ES-I3 (cell line): Measurements from ENCODE around the gene MARCOL.
"Not testable (repeated sequence)": the region's sequence is repeated elsewhere in the genome, so short reads cannot be mapped to it uniquely, and the experiment has no call there.

Experiments used
- H3K36me3 ChIP-seq: 2 replicates; pipeline ENCODE4 v1.6.1; 2013; ENCODE audit warnings: mild to moderate bottlenecking, low read length, control low read depth, moderate library complexity; ENCODE audit not compliant: insufficient read depth
- H3K4me1 ChIP-seq: 2 replicates; pipeline ENCODE4 v1.6.1; 2013; ENCODE audit warnings: mild to moderate bottlenecking, control low read depth, low read length; ENCODE audit not compliant: insufficient read depth
- H3K9ac ChIP-seq: 2 replicates; pipeline ENCODE4 v1.6.1; 2013; ENCODE audit warnings: low read depth, mild to moderate bottlenecking, low read length, moderate library complexity
- H3K9me3 ChIP-seq: 2 replicates; pipeline ENCODE4 v1.6.1; 2013; ENCODE audit warnings: mild to moderate bottlenecking, low read length, moderate library complexity; ENCODE audit not compliant: control insufficient read depth, insufficient read depth

Gene MARCOL

DNA sequence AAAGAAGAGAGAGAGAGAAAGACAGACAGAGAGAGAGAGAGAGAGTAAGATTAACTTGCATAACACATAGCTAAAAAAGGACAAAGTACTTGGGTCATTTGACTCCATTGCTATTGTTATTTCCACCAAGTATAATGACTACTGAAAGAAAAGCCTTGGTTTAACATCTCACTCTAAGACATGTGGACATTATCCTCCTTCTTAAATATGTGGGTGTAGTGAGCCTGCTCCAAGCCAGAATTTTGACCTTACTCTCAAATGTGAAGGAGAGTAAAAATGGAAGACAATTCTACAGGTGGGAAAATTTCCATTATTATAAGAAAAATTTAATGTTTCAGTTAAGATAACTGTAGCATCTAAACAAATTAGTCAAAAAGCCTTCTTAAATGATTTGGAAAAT lies 8.5 kb upstream of the MARCOL start:
- H3K36me3 ChIP-seq = no peaks in the 10 kb centered on the region
- no peaks in the 10 kb centered on the region for H3K4me1 ChIP-seq
- H3K9ac ChIP-seq = peak overlapping the region; percentile 94
- no peaks in the 10 kb centered on the region; the same call in 1 of the 2 replicates for H3K9me3 ChIP-seq

DNA sequence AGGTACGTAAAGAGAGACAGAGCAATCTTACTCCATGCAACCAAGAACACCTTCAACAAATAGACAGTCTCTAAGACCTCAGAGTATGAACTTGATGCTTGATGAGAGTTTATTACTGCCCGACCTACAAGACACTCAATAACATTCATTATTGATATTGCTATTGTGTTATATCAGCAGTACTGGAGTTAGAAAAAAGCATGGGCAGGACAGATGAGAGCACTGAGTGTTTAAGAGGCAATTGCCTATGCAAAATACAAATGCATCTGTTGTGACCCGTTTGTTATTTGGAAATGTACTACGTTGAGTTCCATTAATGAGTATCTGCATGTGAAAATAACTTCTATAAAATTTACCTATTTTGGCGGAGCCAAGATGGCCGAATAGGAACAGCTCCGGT lies 8.1 kb upstream of the MARCOL start:
- H3K36me3 ChIP-seq = no peaks in the 10 kb centered on the region
- H3K9ac ChIP-seq = peak overlapping the region; percentile 94
- H3K4me1 ChIP-seq = no peaks in the 10 kb centered on the region
- H3K9me3 ChIP-seq = no peaks in the 10 kb centered on the region; the same call in 1 of the 2 replicates

DNA sequence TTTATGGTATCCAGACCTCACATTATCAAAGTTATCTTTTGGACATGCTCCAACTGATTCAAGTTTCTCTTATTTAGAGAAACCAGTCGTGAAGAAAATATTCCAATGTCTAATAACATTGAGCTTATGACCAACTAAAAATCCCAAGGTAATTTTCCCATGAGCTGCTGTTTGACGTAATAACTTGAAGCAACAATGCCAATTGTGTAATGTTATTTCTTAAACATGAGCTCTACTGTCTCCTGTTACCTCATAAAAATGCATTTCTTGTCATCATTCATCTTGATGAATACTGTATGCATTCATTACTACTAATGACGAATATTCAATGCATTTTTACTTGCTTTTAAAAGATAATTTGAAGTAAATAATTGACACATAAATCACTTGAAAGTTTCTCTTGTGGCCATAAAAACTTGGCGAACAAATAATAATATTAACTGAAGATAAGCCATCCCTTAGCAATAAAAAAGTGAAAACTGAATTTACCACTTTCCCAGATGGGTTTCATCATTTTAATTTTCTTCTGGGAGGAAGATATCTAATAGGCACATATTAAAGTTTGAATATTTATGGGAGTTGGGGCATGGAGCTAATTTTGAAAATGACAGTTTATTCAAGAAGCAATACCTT lies 424 bp upstream of the MARCOL start:
- Histone ChIP-seq H3K4me1 (no peaks in the 10 kb centered on the region), H3K9me3 (no peaks in the 10 kb centered on the region), H3K36me3 (no peaks in the 10 kb centered on the region), H3K9ac (no peak overlapping the region)

DNA sequence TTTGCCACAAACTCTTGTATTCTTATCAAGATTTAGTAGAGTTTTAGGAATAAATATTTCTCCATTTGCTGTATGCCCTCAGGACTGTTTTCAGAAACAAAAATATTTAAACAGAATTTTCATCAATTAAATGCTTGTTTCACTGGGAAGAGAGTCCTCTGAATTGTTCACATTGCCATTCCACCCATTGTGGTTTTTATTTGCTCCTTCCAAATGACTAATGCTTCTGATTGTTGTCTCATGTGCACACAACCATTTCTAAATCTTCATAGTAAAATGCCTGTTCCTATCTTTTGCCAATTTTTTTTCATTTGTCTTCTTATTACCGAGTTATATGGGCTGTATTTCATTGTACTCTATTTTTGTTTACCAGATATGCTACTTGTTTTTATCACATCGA lies 10.6 kb downstream of the MARCOL start:
- no peaks in the 10 kb centered on the region for H3K36me3 ChIP-seq
- no peaks in the 10 kb centered on the region for H3K9me3 ChIP-seq
- H3K9ac ChIP-seq = no peak overlapping the region
- H3K4me1 ChIP-seq = no peaks in the 10 kb centered on the region

DNA sequence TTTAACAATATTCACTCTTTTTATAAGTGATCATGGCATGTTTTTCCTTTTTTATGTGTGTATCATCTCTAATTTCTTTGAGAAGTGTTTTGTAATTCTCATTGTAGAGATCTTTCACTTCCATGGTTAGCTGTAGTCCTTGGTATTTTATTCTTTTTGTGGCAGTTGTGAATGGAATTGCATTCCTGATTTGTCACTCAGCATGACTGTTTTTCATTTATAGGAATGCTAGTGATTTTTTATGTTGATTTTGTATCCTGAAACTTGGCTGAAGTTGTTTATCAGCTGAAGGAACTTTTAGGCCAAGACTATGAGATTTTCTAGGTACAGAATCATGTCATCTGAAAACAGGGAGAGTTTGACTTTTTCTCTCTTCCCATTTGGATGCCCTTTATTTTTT lies 17.1 kb downstream of the MARCOL start:
- Histone ChIP-seq H3K36me3 (no peaks in the 10 kb centered on the region), H3K9ac (no peak overlapping the region), H3K4me1 (no peaks in the 10 kb centered on the region), H3K9me3 (peaks cover 2% of the 10 kb centered on the region; the same call in 1 of the 2 replicates)

DNA sequence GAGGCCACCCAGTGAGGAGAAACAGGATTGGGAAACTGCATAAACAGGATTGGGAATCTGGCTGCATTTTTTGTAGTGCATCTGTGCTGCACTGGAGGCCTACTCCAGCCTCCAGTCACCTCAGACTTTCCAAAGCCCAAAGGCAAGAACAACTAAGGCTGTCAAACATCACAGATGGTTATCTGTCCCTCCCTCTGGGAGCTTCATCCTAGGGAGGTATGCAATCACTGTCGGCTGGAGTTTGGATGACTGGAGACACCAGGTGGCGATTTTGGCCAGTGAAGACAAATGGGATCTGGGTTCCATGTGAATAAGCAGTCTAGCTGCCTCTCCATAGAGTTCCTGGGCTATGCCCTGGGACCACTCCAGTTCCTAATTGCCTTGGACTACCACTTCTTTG lies 21.0 kb downstream of the MARCOL start:
- H3K9me3 ChIP-seq = peaks cover 2% of the 10 kb centered on the region; the same call in 1 of the 2 replicates
- no peak overlapping the region for H3K9ac ChIP-seq
- no peaks in the 10 kb centered on the region for H3K36me3 ChIP-seq
- no peaks in the 10 kb centered on the region for H3K4me1 ChIP-seq

DNA sequence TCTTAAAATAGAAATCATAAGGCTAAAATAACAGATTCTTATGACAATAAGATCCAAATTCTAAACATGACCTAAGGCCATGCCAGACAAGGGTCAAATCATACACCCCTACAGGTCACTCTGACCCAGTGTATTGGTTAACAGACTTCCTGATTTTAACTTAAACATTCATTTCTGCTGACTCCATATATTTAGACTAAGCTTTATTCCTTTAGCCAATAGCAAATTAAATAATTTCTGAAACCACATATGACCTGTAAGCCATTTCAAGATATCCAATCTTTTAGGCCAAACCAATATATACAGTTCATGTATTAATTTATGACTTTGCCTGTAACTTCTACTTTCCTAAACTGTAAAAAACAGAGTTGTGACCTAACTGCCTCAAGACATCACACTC lies 22.9 kb downstream of the MARCOL start:
- Histone ChIP-seq H3K9me3 (peaks cover 6% of the 10 kb centered on the region; the same call in 1 of the 2 replicates), H3K4me1 (no peaks in the 10 kb centered on the region), H3K36me3 (no peaks in the 10 kb centered on the region), H3K9ac (no peak overlapping the region)

DNA sequence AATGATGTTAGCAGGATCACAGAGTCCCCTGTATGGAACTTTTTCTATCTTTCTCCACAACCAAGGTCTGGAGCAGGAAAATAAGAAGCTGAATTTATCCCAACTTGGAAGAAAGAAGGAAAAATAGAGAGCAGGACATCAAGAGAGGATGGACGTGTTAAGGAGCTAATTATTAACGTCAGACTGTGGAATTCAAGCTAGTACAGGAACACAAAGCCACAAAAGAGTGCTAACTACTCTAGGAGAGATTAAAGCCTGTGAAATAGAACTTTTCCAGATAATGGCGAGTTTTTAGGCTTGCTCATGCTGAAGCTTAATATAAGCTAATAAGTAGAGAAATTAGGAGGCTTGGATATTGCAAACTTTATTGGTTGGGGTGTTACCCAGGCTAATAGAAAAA lies 29.6 kb downstream of the MARCOL start:
- no peak overlapping the region for H3K9ac ChIP-seq

DNA sequence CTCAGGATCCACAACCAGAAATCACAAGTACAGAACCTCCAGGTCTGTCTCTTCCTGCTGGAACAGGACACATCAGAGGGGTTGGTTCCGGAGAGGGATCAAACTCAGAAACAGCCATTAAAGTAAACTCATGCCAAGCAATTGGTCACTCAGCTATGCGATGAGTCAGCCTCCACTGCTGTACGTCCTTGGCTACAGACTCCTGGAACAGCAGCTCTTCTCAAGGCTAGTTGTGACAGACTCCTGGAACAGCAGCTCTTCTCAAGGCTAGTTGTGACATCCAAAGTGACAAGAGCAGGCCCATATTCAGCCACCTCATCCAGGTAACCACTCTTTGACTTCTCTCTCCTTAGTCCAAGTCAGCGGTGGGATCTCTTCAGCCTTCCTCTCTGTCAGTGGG lies 30.2 kb downstream of the MARCOL start, which contains the start of gene SPINK13:
Gene SPINK13 (plus strand): TSS at position 229 of the 400 bp plus-strand sequence. CDS start 1,279 bp downstream, outside the sequence.
- no peak within 1 kb of the TSS for H3K9ac ChIP-seq
- H3K9me3 ChIP-seq = 0 out of 2 replicates have a peak, but pooled peaks cover 4% of the 10 kb centered on the region
- no peaks in the 10 kb centered on the region for H3K4me1 ChIP-seq
- no peaks in the 10 kb centered on the region for H3K36me3 ChIP-seq

More for the DNA sequence above, 29.6 kb downstream of the MARCOL start:
- H3K36me3 ChIP-seq = no peaks in the 10 kb centered on the region
- H3K9me3 ChIP-seq = 0 out of 2 replicates have a peak, but pooled peaks cover 4% of the 10 kb centered on the region
- no peaks in the 10 kb centered on the region for H3K4me1 ChIP-seq

DNA sequence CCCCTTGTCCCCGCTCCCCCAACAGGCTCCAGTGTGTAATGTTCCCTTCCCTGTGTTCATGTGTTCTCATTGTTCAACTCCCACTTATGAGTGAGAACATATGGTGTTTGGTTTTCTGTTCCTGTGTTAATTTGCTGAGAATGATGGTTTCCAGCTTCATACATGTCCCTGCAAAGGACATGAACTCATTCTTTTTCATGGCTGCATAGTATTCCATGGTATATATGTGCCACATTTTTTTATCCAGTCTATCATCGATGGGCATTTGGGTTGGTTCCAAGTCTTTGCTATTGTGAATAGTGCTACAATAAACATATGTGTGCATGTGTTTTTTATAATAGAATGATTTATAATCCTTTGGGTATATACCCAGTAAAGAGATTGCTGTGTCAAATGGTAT lies 36.8 kb downstream of the MARCOL start:
- not testable (repeated sequence) for H3K9ac ChIP-seq, H3K9me3 ChIP-seq, H3K4me1 ChIP-seq, H3K36me3 ChIP-seq

DNA sequence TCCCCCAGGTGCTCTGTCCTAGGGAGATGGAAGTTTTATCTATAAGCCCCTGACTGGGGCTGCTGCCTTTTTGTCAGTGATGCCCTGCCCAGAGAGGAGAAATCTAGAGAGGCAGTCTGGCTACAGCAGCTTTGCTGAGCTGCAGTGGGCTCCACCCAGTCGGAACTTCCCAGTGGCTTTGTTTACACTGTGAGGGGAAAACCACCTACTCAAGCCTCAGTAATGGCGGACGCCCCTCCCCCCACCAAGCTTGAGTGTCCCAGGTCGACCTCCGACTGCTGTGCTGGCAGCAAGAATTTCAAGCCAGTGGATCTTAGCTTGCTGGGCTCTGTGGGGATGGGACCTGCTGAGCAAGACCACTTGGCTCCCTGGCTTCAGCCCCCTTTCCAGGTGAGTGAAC lies 42.6 kb downstream of the MARCOL start:
- H3K9me3 ChIP-seq, H3K4me1 ChIP-seq, H3K36me3 ChIP-seq: not testable (repeated sequence)
- peak overlapping the region; percentile 3; the same call in 1 of the 2 replicates for H3K9ac ChIP-seq

DNA sequence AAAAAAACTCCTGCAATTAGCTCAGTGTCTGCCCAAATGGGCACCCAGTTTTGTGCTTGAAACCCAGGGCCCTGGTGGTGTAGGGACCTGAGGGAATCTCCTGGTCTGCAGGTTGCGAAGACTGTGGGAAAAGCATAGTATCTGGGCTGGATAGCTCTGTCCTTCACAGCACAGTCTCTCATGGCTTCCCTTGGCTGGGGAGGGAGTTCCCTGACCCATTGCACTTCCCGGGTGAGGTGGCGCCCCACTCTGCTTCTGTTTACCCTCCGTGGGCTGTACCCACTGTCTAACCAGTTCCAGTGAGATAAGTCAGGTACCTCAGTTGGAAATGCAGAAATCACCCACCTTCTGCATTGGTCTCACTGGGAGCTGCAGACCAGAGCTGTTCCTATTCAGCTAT lies 43.0 kb downstream of the MARCOL start:
- H3K36me3 ChIP-seq, H3K4me1 ChIP-seq, H3K9me3 ChIP-seq, H3K9ac ChIP-seq: not testable (repeated sequence)

DNA sequence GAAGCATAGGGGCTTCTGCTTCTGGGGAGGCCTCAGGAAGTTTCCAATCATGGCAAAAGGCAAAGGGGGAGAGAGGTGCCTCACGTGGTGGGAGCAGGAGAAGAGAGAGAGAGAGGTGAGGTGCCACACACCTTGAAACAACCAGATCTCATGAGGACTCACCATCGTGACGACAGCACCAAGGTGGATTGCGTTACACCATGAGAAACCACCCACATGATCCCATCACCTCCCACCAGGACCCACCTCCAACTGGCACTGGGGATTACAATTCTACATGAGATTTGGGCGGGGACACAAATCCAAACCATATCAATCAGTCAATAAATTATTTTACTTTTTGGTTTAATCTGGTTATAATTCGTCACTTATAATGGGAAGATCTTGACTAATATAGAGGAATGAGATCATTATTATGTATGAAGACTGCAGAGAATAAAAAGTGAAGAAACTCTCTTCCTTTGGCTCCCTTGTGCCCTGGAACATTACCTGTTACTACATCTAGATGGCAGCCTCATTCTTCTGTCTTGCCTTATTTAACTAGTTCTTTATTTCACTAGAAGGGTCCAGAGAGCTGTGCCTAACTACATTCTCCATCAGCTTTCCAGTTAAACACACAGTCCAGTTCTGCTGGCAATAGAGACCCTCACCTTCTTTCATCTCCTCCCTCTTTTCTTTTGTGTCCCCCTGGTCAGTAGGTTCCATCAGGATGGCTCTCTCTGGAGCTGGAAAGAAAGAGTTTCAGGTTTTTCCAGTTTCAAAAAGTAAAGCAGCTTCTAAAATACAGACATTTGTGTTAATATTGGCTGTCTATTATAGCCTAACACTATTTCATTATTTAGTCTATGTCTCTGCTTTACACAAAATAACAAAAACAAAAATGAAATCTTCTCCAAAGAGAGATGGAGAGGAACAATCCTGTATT lies 52.2 kb downstream of the MARCOL start:
- Histone ChIP-seq H3K4me1 (no peaks in the 10 kb centered on the region), H3K36me3 (no peaks in the 10 kb centered on the region), H3K9me3 (no peaks in the 10 kb centered on the region), H3K9ac (no peak overlapping the region)
